RWPE1 (cell line): Measurements from ENCODE around the gene NUDT3.

ENCODE experiments used
- CTCF ChIA-PET: fragments of 350-600 bp; sonication (Branson Sonifier 250); formaldehyde crosslinking; extraction: SDS; loops from one replicate; lab custom pipeline; 2021; lab: Yijun Ruan, JAX
- POLR2A ChIA-PET: fragments of 400-600 bp; formaldehyde crosslinking; extraction: SDS; loops from one replicate; lab custom pipeline; 2020; ENCODE audit warnings: antibody characterized with exemption; ENCODE audit not compliant: low non-redundant PET; lab: Yijun Ruan, JAX
- DNase-seq: peaks from one replicate; pipeline ENCODE4 v3.0.0; 2012; ENCODE audit warnings: low spot score
- H3K27ac ChIP-seq: fragments of 450-650 bp; 2 replicates; pipeline ENCODE4 v1.5.1; 2017
- TF ChIP-seq, protein P1 (sequence below): fragments of 450-650 bp; conservative IDR thresholded peaks from 2 replicates; pipeline ENCODE4 v1.5.1; 2017; ENCODE audit warnings: low read depth, mild to moderate bottlenecking

NUDT3 gene

DNA sequence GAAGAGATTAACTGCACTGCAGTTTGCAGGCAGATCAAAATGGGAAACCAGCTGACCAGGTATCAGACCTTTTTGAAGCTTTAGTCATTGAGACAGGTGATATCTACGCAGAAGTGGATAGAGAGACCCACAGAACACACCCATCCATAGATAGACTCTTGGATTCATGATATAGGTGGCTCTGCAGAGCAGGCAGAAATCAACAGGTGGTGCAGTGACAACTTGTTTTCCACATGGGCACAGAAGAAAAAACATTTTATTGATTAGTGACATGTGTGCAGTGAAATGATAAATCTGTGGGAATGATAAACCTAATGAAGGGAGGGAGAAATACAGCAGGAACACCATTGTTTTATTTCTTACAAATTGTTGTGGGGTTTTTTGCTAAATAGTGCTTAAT, 45.2 kb downstream of the NUDT3 start:
- H3K27ac ChIP-seq, result no peak overlapping the region
- ChIA-PET CTCF (no interaction called here), POLR2A (no interaction called here)
- TF ChIP-seq, protein P1, sequence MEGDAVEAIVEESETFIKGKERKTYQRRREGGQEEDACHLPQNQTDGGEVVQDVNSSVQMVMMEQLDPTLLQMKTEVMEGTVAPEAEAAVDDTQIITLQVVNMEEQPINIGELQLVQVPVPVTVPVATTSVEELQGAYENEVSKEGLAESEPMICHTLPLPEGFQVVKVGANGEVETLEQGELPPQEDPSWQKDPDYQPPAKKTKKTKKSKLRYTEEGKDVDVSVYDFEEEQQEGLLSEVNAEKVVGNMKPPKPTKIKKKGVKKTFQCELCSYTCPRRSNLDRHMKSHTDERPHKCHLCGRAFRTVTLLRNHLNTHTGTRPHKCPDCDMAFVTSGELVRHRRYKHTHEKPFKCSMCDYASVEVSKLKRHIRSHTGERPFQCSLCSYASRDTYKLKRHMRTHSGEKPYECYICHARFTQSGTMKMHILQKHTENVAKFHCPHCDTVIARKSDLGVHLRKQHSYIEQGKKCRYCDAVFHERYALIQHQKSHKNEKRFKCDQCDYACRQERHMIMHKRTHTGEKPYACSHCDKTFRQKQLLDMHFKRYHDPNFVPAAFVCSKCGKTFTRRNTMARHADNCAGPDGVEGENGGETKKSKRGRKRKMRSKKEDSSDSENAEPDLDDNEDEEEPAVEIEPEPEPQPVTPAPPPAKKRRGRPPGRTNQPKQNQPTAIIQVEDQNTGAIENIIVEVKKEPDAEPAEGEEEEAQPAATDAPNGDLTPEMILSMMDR, result no peak
- DNase-seq, result no peak

DNA sequence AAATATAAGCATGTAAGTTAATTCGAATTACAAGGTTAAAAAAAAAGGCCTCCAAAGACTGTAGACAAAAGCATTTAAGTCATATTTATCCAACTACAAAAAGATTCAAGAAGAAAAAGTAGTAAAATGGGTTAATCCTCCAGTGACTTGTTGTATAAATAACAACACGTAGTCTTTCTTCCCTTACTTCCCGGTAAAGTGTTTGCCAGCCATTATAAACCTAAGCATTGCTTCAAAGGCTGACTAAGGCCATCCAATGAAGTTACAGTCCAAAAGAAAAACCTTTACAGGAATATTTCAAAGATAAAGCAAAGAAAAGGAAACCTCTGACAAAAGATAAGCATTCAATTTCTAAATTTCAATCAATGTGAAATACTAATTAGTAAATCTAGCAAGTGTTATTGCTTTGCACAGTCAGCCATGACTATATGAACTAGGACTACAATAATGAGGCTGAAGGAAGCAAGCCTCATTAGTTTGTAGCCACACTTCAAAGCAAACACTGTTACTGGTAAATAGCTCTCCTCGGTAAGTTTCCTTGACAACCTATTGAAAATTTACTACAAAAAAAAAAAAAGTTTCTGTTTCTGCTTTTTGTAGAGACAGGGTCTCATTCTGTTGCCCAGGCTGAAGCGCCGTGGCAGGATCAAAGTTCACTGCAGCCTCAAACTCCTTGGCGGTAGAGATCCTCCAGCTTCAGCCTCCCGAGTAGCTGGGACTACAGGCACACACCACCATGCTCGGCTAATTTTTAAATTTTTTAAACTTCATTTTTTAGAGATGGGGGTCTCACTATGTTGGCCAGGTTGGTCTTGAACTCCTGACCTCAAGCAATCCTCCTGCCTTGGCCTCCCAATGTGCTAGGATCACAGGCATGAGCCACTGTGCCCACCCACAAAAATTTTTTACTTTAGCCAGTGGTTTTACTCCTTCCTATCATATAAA, 46.0 kb downstream of the NUDT3 start:
- H3K27ac ChIP-seq, result no peak overlapping the region
- TF ChIP-seq, protein P1, result no peak
- ChIA-PET CTCF (interaction anchor here (0.6 kb wide), 1 partner anchor 9 kb away, joined by 5 read pairs; no protein-coding TSS in a partner anchor), POLR2A (no interaction called here)
- no peak for DNase-seq

DNA sequence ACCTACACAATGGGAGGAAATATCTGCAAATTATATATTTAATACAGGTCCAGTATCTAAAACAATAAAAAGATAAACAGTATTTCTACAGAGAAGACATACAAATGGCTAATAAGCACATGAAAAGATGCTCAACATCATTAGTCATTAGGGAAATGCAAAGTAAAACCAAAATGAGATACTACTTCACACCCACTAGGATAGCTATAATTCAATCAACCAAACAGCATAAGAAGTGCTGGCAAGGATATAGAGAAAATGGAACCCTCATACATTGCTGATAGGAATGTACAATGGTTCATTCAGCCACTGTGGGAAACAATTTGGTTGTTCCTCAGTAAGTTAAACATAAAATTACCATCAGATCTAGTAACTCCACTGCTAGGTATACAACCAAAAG, 48.7 kb downstream of the NUDT3 start:
- DNase-seq, result no peak
- no peak overlapping the region for H3K27ac ChIP-seq
- ChIA-PET POLR2A (no interaction called here), CTCF (interaction anchor here (0.8 kb wide), 1 partner anchor 15 kb away, joined by 6 read pairs; no protein-coding TSS in a partner anchor)
- TF ChIP-seq, protein P1, result no peak

DNA sequence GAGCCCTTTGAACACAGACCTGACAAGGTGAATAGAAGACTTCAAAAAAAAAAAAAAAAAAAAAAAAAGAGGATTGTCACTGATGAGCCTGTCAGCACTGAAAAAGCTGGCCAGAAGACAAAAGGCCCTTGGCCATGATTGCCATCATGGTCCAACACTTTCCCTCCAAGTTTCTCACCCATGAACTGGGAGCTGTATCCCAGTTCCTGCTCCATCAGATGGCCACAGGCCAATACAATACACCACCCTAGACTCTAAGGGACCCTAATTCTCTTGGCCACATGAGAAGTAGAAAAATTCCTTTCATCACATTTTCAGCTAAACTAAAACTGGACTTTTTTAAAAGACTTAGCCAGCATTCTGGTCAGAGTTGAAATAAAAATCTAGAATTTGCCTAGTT, 50.2 kb downstream of the NUDT3 start:
- TF ChIP-seq, protein P1, result no peak
- ChIA-PET CTCF (interaction anchor here (0.6 to 0.9 kb wide), 3 partner anchors 72 to 1063 kb away, joined by 3 to 6 read pairs (median 4); no protein-coding TSS in a partner anchor), POLR2A (no interaction called here)
- no peak overlapping the region for H3K27ac ChIP-seq
- no peak for DNase-seq

DNA sequence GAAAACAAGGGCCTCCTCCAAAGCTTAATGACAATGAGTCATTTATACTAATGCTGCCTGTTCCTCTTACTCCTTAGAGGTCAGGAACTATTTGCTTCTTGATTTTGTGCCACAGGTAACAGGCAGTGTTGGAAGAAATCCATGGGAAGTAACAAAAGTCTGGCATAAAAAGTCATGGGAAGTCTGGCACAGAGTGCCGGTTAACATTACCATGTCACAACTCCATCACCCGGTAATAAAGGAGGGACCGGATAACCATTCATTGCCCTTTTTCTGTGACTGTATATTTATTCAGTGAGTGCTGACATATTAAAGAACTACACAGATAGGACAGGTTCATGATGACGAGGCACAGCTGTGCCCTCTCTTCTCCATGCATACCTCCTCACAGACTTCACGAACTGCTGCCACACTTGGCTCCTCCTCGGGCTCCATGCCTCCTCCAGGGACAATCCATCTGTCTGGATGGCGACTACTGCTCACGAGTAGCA, 50.9 kb downstream of the NUDT3 start:
- TF ChIP-seq, protein P1, result no peak
- CTCF ChIA-PET, result interaction anchor here (0.6 to 0.9 kb wide), 3 partner anchors 30 to 792 kb away, joined by 3 to 6 read pairs (median 5); no protein-coding TSS in a partner anchor

DNA sequence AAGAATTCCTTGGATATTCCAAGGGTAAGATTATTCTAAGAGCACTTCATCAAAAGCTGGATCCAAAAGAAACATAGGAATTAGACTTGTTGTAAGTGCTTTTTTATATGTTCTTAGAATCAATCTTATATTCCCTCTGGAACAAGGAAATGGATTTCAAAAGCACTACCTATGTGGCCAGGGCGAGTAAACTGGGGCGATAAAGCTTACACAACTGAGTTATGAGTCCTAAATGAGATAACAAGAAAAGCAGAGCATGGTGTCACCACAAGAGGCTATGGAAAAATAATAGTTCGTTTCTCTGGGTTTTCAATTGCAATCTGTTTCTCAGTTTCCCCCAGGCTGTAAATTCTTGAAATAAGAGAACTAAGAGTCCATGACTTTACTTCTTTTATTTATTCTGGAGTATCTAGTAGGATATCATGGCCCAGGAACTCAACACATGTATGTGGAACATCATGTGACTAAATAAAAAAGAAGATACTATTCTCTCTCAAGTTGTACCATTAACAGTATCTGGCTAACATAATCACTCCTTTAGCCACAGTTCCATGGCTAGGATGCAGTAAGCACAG, 51.5 kb downstream of the NUDT3 start:
- no peak for DNase-seq
- TF ChIP-seq, protein P1, result no peak
- ChIA-PET CTCF (interaction anchor here (0.6 kb wide), 2 partner anchors 30 to 792 kb away, joined by 3 to 5 read pairs; no protein-coding TSS in a partner anchor), POLR2A (no interaction called here)
- no peak overlapping the region for H3K27ac ChIP-seq

More for the DNA sequence above, 50.9 kb downstream of the NUDT3 start:
- peak; percentile 29 for DNase-seq
- H3K27ac ChIP-seq, result peak overlapping the region; percentile 47; the same call in 1 of the 2 replicates
- POLR2A ChIA-PET, result no interaction called here
